GM12872 (cell line): ENCODE measurements around the gene TFEB.

Experiments
- CTCF ChIP-seq: IDR thresholded peaks from 3 replicates; pipeline ENCODE4 v1.5.1; 2011; ENCODE audit warnings: low read depth, mild to moderate bottlenecking, low read length, moderate library complexity; ENCODE audit not compliant: insufficient read depth

TFEB gene

GRCh38 chr6:41680182-41680965, 55.0 kb downstream of the TFEB start:
- no peak for TF ChIP-seq CTCF

- TF ChIP-seq CTCF, result no peak
Observed at GRCh38 chr6:41679696-41680095, 55.7 kb downstream of the TFEB start.

- no peak for TF ChIP-seq CTCF
Observed at GRCh38 chr6:41678511-41679084, 56.8 kb downstream of the TFEB start.

- no peak for TF ChIP-seq CTCF
Observed at GRCh38 chr6:41677124-41677921, 58.1 kb downstream of the TFEB start.

GRCh38 chr6:41676431-41676830, 59.0 kb downstream of the TFEB start:
- no peak for TF ChIP-seq CTCF

GRCh38 chr6:41675992-41676391, 59.4 kb downstream of the TFEB start:
- TF ChIP-seq CTCF, result no peak

GRCh38 chr6:41675176-41675775, 60.1 kb downstream of the TFEB start:
- TF ChIP-seq CTCF, result no peak
